Left ventricle myocardium inferior (tissue), 1 donor: ENCODE data around the gene VILL. TPM values are rescaled to one million over a fixed set of nuclear protein-coding genes. Genes with fewer than 3 reads are reported as not detected.

Experiments
- DNase-seq: peaks from one replicate; pipeline ENCODE4 v3.0.0-alpha.2; 2020
- H3K27ac ChIP-seq: fragments of 200-600 bp; replicated peaks from 2 replicates; pipeline ENCODE4 v1.8.0; 2021
- H3K27me3 ChIP-seq: fragments of 200-600 bp; 2 replicates; pipeline ENCODE4 v1.8.0; 2021; ENCODE audit warnings: low read depth
- H3K36me3 ChIP-seq: fragments of 200-600 bp; 2 replicates; pipeline ENCODE4 v1.8.0; 2021
- H3K4me1 ChIP-seq: fragments of 200-600 bp; 2 replicates; pipeline ENCODE4 v1.8.0; 2021
- H3K4me3 ChIP-seq: fragments of 200-600 bp; 2 replicates; pipeline ENCODE4 v1.8.0; 2021; ENCODE audit warnings: mild to moderate bottlenecking, moderate library complexity
- H3K9me3 ChIP-seq: fragments of 200-600 bp; replicated peaks from 2 replicates; pipeline ENCODE4 v1.8.0; 2021
- CTCF ChIP-seq: fragments of 200-600 bp; IDR thresholded peaks from 2 replicates; pipeline ENCODE4 v1.8.0; 2021; ENCODE audit warnings: antibody characterized with exemption, mild to moderate bottlenecking, borderline replicate concordance
- intact Hi-C: fragments of 100-400 bp; cut with micrococcal nuclease; formaldehyde crosslinking; loops from one replicate; pipeline ENCODE4 v1.11.0; 2022
- total RNA-seq: library from RNA; stranded (reverse); fragmentation: NEBNext Ultra II Directional; extraction: Animal tissue kit (Norgen Biotek cat#: 25700); gene quantifications from one replicate; pipeline ENCODE4 v1.2.1, GENCODE V29; 2021
- donor health status: DM: no; HTN: yes; CAD: no; lungs with severe emphysema.

The VILL gene
- total RNA-seq, 1 donor from 2014 or later, result 3.6 TPM

DNA sequence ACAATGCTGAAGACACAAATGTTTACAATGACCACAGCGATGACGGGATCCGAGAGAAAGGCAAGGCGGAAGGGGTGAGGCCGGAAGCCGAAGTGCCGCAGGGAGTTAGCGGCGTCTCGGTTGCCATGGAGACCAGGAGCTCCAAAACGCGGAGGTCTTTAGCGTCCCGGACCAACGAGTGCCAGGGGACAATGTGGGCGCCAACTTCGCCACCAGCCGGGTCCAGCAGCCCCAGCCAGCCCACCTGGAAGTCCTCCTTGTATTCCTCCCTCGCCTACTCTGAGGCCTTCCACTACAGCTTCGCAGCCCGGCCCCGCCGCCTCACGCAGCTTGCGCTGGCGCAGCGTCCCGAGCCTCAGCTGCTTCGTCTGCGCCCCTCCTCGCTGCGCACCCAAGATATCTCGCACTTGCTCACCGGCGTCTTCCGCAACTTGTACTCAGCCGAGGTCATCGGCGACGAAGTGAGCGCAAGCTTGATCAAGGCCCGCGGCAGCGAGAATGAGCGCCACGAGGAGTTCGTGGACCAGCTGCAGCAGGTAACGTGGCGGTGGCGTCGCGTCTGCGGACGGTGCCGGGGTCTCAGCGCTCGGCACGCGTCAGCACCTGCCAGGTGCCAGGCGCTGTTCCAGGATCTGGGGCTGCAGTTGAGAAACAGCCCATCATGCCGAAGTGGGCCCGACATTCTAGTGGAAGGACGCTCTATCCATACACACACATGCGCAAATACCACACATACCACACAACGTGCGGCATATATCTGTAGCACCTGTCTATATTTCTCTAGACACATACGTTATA, 48.7 kb downstream of the VILL start, which contains the start of gene DLEC1:
DLEC1 (plus strand) TSS at position 108 of the 798 bp plus-strand sequence; CDS start at position 126, 18 bp downstream.
- H3K4me1 ChIP-seq, result peaks cover 18% of the 10 kb centered on the region
- peak; percentile 68 for DNase-seq
- no peak within 1 kb of the TSS for H3K27ac ChIP-seq
- intact Hi-C loops, result no loop called here
- no peaks in the 10 kb centered on the region for H3K9me3 ChIP-seq
- TF ChIP-seq CTCF, result no peak
- H3K27me3 ChIP-seq, result peaks cover 14% of the 10 kb centered on the region
- no peaks in the 10 kb centered on the region for H3K36me3 ChIP-seq
- H3K4me3 ChIP-seq, result peak within 1 kb of the TSS; percentile 67

- TF ChIP-seq CTCF, result peak; percentile 48
- no peak overlapping the region for H3K27ac ChIP-seq
Observed at GRCh38 chr3:38039899-38040261, 49.3 kb downstream of the VILL start.

DNA sequence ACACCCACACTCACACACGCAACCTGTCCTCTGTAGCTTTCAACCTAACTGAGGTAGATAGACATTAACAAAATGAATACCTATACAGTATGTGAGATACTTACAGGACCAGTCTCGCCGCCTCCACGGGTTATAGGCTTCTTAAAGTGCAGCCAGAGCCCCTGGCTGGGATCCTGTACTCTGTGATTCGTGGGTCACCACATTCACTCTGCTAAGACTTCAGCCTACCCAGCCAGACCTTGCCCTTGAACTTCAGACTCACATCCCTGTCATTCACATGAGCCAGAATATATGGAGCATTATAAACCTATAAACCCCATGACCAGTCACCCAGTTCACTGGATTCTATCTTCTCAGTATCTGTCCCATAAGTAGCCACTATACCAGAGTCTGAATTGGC, 49.8 kb downstream of the VILL start:
- Histone ChIP-seq H3K27ac (no peak overlapping the region), H3K36me3 (no peaks in the 10 kb centered on the region), H3K9me3 (no peaks in the 10 kb centered on the region), H3K4me3 (no peak overlapping the region), H3K27me3 (peaks cover 14% of the 10 kb centered on the region), H3K4me1 (peaks cover 18% of the 10 kb centered on the region)
- TF ChIP-seq CTCF, result no peak
- intact Hi-C loops, result no loop called here
- DNase-seq, result no peak

More at GRCh38 chr3:38039899-38040261, 49.3 kb downstream of the VILL start:
- H3K9me3 ChIP-seq, result no peaks in the 10 kb centered on the region
- H3K36me3 ChIP-seq, result no peaks in the 10 kb centered on the region
- DNase-seq, result peak; percentile 64
- H3K27me3 ChIP-seq, result peaks cover 14% of the 10 kb centered on the region
- H3K4me1 ChIP-seq, result peaks cover 18% of the 10 kb centered on the region
- peak overlapping the region; percentile 67 for H3K4me3 ChIP-seq
- intact Hi-C loops, result no loop called here

DNA sequence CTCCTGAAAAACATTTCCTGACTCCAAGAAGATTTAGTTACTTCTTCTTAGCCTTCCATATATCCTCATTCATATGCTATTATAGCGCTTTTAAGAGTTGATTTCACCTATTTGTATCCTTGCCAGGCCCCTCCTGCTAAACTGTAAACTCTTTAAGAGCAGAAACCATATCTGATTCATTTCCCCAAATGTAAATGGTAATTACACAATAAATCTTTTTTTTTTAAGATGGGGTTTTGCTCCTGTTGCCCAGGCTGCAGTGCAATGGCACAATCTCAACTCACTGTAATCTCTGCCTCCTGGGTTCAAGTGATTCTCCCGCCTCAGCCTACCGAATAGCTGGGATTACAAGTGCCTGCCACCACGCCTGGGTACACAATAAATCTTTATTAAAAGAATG, 52.9 kb downstream of the VILL start:
- no peak for DNase-seq
- Histone ChIP-seq H3K4me3 (no peak overlapping the region), H3K27me3 (peaks cover 10% of the 10 kb centered on the region), H3K4me1 (peaks cover 18% of the 10 kb centered on the region), H3K27ac (no peak overlapping the region), H3K36me3 (no peaks in the 10 kb centered on the region), H3K9me3 (no peaks in the 10 kb centered on the region)
- no peak for TF ChIP-seq CTCF
- intact Hi-C loops, result no loop called here

GRCh38 chr3:38046027-38046426, 55.4 kb downstream of the VILL start:
- intact Hi-C loops, result no loop called here
- no peak overlapping the region for H3K4me3 ChIP-seq
- H3K27me3 ChIP-seq, result no peaks in the 10 kb centered on the region
- no peak overlapping the region for H3K27ac ChIP-seq
- H3K9me3 ChIP-seq, result no peaks in the 10 kb centered on the region
- TF ChIP-seq CTCF, result no peak
- no peaks in the 10 kb centered on the region for H3K36me3 ChIP-seq
- DNase-seq, result no peak
- H3K4me1 ChIP-seq, result no peaks in the 10 kb centered on the region
